OCI-LY7 (cell line): ENCODE results near the gene KCNMA1.

Experiments used
- EZH2phosphoT487 ChIP-seq: fragments of 200-600 bp; sonication (generic); IDR thresholded peaks from 2 replicates; pipeline ENCODE4 v1.6.1; 2018; ENCODE audit warnings: low read depth, borderline replicate concordance, mild to moderate bottlenecking, mixed run types, antibody characterized with exemption, low read length, moderate library complexity, mixed read lengths
- TF ChIP-seq, protein P1 (sequence below): fragments of 200-600 bp; sonication (generic); conservative IDR thresholded peaks from 2 replicates; pipeline ENCODE4 v1.5.1; 2014; ENCODE audit warnings: mild to moderate bottlenecking, antibody characterized with exemption, low read length, moderate library complexity, mixed read lengths

DNA sequence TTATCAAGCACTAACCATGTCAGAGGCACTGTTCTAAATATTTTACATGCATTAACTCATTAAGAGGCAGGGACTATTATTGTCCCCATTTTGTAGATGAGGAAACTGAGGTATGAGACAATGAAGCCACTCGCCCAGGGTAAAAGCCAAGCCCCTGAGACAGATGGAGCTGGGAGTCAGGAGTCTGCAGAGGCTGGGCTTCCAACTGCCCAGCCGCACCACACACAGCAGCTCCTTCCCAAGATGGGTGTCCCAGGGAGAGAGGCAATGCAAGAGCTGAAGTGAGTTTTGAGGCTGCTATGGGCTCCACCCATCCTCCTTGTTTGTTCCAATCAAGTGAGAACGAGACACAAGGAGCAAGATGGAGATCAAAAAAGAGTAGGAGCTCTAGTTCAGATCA lies 244.2 kb downstream of the KCNMA1 start:
- TF ChIP-seq, protein P1, sequence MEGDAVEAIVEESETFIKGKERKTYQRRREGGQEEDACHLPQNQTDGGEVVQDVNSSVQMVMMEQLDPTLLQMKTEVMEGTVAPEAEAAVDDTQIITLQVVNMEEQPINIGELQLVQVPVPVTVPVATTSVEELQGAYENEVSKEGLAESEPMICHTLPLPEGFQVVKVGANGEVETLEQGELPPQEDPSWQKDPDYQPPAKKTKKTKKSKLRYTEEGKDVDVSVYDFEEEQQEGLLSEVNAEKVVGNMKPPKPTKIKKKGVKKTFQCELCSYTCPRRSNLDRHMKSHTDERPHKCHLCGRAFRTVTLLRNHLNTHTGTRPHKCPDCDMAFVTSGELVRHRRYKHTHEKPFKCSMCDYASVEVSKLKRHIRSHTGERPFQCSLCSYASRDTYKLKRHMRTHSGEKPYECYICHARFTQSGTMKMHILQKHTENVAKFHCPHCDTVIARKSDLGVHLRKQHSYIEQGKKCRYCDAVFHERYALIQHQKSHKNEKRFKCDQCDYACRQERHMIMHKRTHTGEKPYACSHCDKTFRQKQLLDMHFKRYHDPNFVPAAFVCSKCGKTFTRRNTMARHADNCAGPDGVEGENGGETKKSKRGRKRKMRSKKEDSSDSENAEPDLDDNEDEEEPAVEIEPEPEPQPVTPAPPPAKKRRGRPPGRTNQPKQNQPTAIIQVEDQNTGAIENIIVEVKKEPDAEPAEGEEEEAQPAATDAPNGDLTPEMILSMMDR = no peak
- no peak for TF ChIP-seq EZH2phosphoT487
